Fibroblast of peridontal ligament (primary cell): ENCODE results near the gene SPACDR.
"Not testable (repeated sequence)": the region's sequence is repeated elsewhere in the genome, so short reads cannot be mapped to it uniquely, and the experiment has no call there.

ENCODE experiments used
- DNase-seq: peaks from one replicate; pipeline ENCODE4 v3.0.0-alpha.2; 2010; ENCODE audit errors: extremely low read depth

The SPACDR gene

GRCh38 chr7:100465702-100466311 lies 1.7 kb upstream of the SPACDR start:
- DNase-seq, result peak; percentile 69

GRCh38 chr7:100465299-100465698 lies 1.2 kb upstream of the SPACDR start:
- DNase-seq, result no peak

- no peak for DNase-seq
Observed at GRCh38 chr7:100464791-100465190, 731 bp upstream of the SPACDR start.

GRCh38 chr7:100457033-100457432 lies 7.0 kb downstream of the SPACDR start:
- no peak for DNase-seq

- DNase-seq, result no peak
Observed at GRCh38 chr7:100456562-100456961, 7.5 kb downstream of the SPACDR start.

- DNase-seq, result no peak
Observed at GRCh38 chr7:100455206-100455605, 8.9 kb downstream of the SPACDR start.

- DNase-seq, result not testable (repeated sequence)
Observed at GRCh38 chr7:100453854-100454253, 10.2 kb downstream of the SPACDR start.

GRCh38 chr7:100452513-100452912 lies 11.5 kb downstream of the SPACDR start:
- no peak for DNase-seq

GRCh38 chr7:100449190-100449795 lies 14.8 kb downstream of the SPACDR start:
- no peak for DNase-seq

- not testable (repeated sequence) for DNase-seq
Observed at GRCh38 chr7:100447363-100447762, 16.7 kb downstream of the SPACDR start.

GRCh38 chr7:100446040-100446439 lies 18.0 kb downstream of the SPACDR start:
- peak; percentile 52 for DNase-seq

- DNase-seq, result peak; percentile 46
Observed at GRCh38 chr7:100444311-100445278, 19.5 kb downstream of the SPACDR start.

- DNase-seq, result no peak
Observed at GRCh38 chr7:100443096-100443840, 20.8 kb downstream of the SPACDR start.

GRCh38 chr7:100441641-100442535 lies 22.2 kb downstream of the SPACDR start:
- no peak for DNase-seq

- not testable (repeated sequence) for DNase-seq
Observed at GRCh38 chr7:100439244-100439643, 24.8 kb downstream of the SPACDR start.

- not testable (repeated sequence) for DNase-seq
Observed at GRCh38 chr7:100438731-100439130, 25.3 kb downstream of the SPACDR start.

- no peak for DNase-seq
Observed at GRCh38 chr7:100438172-100438571, 25.9 kb downstream of the SPACDR start.

- no peak for DNase-seq
Observed at GRCh38 chr7:100437150-100438100, 26.6 kb downstream of the SPACDR start.
